HL-60/S4 treated with retinoic acid at 250 ng/mL for 4 days and 3 days (cell line): ENCODE data around the gene KANK3.
"Not testable (repeated sequence)": the region's sequence is repeated elsewhere in the genome, so short reads cannot be mapped to it uniquely, and the experiment has no call there.

ENCODE experiments used
- in situ Hi-C: fragments of 300-500 bp; cut with MboI; formaldehyde crosslinking; loops from 2 replicates; pipeline ENCODE4 v1.7.0; 2022; ENCODE audit warnings: low sequenced_read_pairs

KANK3 gene

DNA sequence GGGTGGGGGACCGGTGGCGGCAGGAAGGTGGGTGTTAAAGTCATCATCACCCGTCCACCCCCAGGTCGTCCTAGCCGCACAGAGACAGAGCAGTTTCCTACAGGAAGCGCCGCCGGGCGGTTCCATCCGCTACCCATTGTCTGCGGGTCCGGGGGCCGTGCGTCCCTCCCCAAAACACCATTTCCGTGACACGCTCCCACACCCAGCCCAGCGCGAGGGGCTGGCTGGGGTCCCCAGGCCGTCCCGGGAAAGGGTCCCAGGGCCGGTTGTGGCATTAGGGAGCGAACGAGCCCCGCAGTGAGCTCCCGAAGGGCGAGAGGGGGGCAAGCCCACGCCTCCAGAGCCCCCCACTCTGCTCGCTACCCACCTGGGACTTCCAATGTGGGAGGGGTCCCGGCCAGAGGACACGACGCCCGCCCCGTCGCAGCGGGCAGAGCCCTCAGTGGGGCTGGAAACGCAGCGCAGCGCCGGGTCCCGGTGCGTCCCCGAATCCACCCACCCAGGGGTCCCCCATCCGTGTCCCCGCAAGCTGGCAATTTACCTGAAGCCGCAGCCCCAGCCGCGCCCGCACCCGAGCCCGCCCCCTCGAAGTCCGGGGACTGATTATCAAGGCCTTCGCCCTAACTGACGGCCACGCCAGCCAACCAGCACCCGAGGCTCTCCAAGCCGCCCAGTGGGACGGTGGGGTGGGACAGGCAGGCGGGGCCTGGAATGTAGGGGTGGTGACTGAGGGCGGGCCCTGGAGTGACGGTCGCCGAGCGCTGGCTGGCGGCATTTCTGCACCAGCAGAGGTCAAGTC is at the start of gene KANK3:
KANK3 (minus strand) TSS at position 579 of the 799 bp plus-strand sequence. CDS start 5,434 bp downstream, outside the sequence.
- in situ Hi-C loops: no loop called here

DNA sequence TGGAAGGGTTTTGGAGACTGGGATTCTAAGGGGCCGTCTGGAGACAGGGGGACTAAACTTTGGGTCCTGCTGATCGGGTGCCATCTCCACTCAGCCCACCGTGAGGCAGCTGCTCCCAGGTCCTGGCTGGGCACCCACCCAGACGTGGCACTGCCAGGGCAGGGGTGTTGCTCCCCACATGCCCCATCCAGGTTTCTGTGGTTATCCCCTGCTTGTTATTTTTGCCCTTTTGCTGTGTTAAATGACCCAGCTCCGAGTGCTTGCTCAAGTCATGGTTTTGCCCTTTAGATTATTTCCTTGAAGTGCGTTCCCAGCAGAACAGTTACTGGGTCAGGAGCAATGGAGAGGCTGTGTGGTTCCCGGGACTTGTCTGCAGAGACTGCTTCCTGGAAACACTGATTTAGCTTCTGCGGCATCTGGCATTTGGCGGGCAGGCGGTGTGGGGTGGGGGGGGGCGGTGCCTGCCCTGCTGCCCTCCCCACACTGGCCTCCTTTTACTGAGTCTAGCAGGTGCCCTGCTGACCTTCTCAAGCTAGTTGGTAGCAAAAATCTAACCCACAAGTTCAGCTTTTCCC is 49.0 kb upstream of the KANK3 start:
- in situ Hi-C loops: no loop called here

DNA sequence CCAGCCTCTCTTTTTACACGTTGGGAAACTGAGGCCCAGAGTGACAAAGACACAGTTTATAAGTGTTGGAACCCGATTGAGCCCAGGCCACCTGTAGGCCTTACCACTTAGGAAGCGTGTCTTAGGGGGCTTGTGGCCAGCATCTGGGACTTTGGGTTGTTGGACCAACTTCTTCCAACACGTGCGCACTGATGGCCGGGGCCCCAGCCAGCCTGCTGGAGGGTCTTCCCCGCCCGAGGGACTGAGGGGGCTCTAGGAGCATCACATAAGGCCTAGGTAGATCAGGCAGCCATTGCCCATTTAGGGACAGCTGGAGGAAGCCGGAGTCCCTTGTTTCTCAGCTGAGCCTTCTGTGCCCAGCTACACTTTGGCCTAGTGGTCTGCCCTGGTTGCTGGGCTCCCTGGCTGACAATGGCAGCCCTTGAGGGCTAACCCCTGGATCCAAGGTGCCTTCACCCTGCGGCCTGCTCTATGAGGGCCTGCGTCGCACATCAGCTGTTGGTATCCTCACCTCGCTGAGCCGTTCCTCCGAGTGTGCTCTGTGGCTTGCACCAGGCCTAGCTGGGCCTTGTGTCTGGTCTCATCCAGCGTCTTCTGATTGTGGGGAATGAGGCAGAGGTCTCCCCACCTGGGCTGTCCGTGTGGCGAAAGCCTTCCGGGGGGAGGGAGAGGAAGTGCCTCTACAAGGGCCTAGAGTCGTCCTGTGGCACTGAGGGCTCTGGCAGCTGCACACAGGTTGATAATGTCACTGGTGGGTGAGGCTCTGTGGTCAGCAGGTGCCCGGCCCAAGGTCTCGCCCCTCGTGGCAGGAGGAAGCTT is 48.3 kb upstream of the KANK3 start:
- in situ Hi-C loops: no loop called here

GRCh38 chr19:8390617-8390981 is 47.5 kb upstream of the KANK3 start:
- in situ Hi-C loops: no loop called here

GRCh38 chr19:8389891-8390616 is 47.0 kb upstream of the KANK3 start, which contains the start of gene RAB11B:
Gene RAB11B, plus strand, starts transcription at chr19:8390360. Its CDS starts 57 bp downstream, at chr19:8390417.
- in situ Hi-C loops: no loop called here

- in situ Hi-C loops: no loop called here
Observed at GRCh38 chr19:8388612-8388958, 45.5 kb upstream of the KANK3 start.

- in situ Hi-C loops: no loop called here
Observed at GRCh38 chr19:8387688-8388611, 44.9 kb upstream of the KANK3 start.

- in situ Hi-C loops: no loop called here
Observed at GRCh38 chr19:8386990-8387389, 43.9 kb upstream of the KANK3 start.

- in situ Hi-C loops: not testable (repeated sequence)
Observed at GRCh38 chr19:8386419-8386818, 43.4 kb upstream of the KANK3 start.

- in situ Hi-C loops: not testable (repeated sequence)
Observed at GRCh38 chr19:8385566-8385965, 42.5 kb upstream of the KANK3 start.

DNA sequence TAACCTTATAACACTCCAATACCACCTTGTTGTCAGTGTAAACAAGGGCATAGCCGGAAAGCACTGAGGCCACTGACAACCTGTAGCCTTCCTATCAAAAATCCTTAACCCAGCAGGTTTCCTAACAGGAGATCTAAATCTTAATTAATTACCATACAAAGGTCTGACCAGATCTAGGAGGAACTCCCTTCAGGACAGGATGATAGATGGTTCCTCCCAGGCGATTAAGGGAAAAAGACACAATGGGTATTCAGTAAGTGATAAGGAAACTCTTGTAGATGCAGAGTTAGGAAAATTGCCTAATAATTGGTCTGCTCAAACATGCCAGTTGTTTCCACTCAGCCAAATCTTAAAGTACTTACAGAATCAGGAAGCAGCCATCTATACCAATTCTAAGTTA is 42.0 kb upstream of the KANK3 start:
- in situ Hi-C loops: not testable (repeated sequence)

- in situ Hi-C loops: not testable (repeated sequence)
Observed at GRCh38 chr19:8384569-8384968, 41.5 kb upstream of the KANK3 start.

DNA sequence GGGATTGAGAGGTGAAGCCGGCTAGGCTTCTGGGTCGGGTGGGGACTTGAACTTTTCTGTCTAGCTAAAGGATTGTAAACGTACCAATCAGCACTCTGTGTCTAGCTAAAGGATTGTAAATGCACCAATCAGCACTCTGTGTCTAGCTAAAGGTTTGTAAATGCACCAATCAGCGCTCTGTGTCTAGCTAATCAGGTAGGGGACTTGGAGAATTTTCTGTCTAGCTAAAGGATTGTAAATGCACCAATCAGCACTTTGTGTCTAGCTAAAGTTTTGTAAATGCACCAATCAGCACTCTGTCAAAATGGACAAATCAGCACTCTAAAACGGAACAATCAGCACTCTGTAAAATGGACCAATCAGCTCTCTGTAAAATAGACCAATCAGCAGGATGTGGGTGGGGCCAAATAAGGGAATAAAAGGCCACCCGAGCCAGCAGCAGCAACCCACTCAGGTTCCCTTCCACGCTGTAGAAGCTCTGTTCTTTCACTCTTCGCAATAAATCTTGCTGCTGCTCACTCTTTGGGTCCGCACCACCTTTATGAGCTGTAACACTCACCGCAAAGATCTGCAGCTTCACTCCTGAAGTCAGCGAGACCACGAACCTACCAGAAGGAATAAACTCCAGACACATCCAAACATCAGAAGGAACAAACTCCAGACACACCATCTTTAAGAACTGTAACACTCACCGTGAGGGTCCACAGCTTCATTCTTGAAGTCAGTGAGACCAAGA is 36.3 kb upstream of the KANK3 start:
- in situ Hi-C loops: not testable (repeated sequence)

GRCh38 chr19:8377598-8377997 is 34.5 kb upstream of the KANK3 start:
- in situ Hi-C loops: no loop called here

GRCh38 chr19:8376373-8376974 is 33.4 kb upstream of the KANK3 start:
- in situ Hi-C loops: not testable (repeated sequence)

GRCh38 chr19:8375766-8376165 is 32.7 kb upstream of the KANK3 start:
- in situ Hi-C loops: not testable (repeated sequence)

DNA sequence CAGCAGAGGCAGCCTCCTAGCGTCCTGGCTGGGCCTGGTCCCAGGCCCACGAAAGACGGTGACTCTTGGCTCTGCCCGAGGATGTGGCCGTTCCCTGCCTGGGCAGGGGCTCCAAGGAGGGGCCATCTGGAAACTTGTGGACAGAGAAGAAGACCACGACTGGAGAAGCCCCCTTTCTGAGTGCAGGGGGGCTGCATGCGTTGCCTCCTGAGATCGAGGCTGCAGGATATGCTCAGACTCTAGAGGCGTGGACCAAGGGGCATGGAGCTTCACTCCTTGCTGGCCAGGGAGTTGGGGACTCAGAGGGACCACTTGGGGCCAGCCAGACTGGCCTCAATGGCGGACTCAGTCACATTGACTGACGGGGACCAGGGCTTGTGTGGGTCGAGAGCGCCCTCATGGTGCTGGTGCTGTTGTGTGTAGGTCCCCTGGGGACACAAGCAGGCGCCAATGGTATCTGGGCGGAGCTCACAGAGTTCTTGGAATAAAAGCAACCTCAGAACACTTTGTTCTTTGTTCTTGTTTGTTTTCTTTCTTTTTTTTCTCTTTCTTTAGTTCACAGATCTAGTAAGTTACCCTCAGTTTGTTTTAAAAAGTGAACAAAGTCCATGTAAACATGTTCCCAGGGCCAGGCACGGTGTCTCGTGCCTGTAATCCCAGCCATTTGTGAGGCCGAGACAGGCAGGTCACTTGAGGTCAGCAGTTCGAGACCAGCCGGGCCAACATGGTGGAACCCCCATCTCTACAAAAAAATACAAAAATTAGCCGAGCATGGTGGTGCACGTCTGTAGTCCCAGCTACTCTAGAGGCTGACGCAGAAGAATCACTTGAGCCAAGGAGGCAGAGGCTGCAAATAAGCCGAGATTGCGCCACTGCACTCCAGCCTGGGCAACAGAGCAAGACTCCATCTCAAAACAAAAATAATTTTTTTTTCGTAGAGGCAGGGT is 31.1 kb upstream of the KANK3 start:
- in situ Hi-C loops: no loop called here
